Stimulated activated CD8-positive, alpha-beta memory T cell treated with anti-CD3 and anti-CD28 coated beads, Interleukin-15, amount 100 ng/mL, for 48 hours (primary cell): Measurements from ENCODE around the gene NTS.

ENCODE experiments used
- DNase-seq, 2 donors: peaks; one replicate each; pipeline ENCODE4 v3.0.0-alpha.2; 2020; ENCODE audit warnings: low read depth in 2 of 2

The NTS gene, protein sequence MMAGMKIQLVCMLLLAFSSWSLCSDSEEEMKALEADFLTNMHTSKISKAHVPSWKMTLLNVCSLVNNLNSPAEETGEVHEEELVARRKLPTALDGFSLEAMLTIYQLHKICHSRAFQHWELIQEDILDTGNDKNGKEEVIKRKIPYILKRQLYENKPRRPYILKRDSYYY

DNA sequence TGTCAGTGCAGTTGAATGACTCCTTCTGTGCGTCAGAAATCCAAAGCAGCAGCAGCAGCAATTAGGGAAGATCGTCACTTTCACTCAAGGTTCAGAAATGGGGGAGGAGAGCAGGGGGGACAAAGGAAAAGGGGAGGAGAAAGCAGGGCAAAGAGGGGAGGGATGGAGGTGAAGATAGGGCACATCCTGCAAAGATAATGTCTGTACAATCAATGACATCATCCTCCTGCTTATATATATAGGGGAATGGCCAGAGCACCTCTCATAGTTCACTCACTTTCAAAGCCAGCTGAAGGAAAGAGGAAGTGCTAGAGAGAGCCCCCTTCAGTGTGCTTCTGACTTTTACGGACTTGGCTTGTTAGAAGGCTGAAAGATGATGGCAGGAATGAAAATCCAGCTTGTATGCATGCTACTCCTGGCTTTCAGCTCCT lies at the start of gene NTS:
Gene NTS (plus strand): TSS at position 265 of the 431 bp plus-strand sequence. CDS start 109 bp downstream, at position 374.
- no peak for DNase-seq

DNA sequence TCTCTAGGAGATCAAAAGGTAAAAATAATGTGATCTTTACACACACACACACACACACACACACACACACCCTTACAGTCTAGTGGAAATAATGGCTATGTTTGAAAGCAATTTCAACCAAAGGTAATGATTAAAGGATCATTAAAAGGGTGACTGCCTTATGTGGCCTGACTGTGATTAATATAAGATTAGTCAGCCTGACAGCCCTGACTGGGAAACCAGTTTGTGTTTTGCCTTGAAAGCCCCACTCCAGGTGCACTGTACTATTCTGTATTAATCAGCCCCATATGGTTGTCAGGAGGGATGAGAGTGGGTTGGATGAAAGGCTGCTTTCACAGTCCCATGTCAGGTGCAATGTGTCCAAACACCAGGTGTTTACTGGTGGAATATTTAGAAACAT lies 48.3 kb upstream of the NTS start:
- DNase-seq, result no peak

DNA sequence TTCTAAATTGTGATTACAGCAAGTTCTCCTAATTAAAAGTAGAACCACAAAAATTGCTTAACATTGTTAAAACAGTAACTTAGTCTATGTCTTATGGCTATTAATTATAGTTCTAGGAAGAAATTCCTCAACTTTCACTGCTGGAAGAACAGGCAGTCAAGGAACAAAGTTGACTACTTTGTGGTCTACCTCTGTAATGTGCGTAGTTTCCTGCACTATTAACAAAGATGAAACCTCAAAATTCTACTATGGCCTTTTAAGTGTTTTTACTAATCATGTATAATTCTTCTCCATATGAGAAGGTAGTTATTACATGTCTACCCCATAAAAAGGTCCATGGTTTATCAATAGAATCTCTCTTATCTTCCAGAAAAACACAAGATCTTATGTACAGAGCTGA lies 45.5 kb upstream of the NTS start:
- no peak for DNase-seq

DNA sequence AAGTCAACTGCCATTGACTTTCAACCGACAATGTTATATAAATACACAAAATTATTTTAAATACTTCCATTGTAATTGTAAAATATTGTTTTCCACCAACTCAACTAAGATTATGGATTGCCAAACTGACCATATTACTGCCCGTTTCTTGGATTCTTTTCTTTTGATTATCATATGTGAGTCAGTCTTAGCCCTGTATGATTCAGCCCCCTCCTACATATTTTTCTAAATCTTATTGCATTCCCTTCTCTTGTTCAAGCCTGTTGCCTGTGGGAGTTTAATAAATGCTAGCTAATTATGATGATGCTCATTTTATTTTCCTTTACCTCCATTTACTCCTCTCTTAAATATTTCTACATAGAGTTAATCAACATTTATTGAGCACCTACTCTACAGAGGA lies 44.7 kb upstream of the NTS start:
- no peak for DNase-seq

DNA sequence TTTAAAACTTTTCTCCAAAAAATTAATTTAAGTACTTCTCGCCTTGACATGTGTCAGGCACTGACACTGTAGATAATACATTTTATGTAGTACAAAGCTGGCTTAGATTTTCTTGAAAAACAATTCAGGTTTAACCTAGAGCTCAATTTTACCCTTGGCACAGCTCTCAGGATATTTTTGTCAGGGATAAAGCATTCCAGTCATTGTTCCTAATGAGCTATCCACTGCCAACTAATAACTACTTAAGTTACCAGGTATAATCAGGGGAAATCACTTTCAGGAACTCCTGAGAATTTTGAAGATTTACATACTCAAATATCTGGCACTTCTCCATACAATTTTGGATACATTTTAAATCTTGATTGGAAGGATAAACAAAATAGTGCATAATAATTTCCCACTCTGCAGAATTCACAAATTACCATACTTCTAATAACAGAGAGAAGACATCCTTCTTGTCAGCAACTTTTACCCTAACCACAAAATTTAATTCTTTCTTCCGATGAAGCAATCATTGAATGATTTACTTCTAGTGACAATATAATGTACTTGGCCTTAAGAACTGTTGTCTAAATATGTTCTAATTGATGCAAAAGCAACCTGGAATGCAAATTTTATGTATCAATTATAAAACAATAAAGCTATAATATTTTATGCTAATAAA lies 42.6 kb upstream of the NTS start:
- no peak for DNase-seq

DNA sequence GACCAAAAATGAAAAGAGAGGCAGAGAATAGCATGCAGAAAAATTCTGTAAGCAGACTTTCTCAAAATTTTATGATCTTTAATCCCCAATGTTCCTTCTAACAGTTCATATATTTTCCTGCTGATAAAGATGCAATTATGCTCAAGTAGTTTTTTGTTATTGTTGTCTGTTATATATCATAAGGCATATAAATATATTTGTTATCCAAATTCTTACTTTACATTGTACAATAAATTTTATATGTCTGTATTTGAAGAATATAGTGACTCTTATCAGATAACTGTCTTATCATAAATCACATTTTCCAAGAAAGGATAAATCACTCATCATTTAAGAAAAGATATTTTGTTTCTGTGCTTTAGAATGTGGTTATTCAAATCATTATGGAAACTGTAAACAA lies 40.5 kb upstream of the NTS start:
- no peak for DNase-seq

DNA sequence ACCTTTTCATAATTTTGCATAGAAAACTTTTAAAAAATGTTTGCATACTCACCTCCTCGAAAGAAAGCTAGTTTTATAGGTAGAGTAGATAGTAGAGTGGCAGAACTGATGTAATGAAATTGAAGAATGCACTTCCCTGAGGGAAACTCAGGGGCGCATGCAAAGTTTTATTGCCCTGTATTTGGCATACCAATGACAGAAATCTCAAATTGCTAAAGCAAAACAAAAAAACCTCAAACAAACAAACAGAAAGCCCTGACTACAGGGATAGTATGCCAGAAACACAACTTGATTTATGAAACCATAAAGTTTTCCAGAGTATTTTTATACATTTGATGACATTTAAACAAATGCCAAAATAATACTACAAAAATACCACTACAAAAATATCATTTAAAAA lies 39.7 kb upstream of the NTS start:
- DNase-seq, result no peak

DNA sequence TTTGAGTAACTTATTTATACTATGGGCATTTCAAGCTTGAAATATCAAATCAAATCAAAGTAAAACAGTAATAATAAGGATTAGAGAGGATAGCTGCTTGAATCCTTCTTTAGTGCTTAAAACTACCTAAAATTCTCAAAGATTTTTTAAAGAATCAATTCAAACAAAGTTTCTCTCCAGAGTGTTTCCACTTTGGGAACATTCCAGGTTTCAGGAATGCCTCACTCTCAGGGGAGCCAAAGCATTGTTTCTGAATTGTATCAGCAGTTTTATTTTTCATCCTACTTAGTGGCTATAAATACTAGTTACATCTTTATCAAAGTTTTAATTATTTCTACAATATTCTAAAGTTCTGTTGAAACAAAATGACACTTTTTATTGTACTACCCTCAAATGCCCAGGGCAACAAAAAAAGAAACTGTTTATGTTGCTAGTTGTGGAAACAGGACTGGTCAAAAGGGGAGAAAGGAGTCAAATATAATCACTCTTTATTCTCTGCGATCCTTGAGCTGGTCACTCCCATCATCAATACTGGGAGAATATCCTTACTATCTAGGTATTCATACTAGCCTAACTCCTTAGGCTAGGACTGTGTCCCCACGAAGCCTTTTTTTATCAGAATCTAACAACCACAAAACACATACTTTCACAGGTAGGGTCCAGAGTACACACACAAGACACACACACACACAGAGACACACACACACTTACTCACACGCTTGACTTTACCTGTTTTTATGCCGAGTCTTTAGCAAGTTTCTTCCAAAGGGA lies 38.5 kb upstream of the NTS start:
- no peak for DNase-seq

DNA sequence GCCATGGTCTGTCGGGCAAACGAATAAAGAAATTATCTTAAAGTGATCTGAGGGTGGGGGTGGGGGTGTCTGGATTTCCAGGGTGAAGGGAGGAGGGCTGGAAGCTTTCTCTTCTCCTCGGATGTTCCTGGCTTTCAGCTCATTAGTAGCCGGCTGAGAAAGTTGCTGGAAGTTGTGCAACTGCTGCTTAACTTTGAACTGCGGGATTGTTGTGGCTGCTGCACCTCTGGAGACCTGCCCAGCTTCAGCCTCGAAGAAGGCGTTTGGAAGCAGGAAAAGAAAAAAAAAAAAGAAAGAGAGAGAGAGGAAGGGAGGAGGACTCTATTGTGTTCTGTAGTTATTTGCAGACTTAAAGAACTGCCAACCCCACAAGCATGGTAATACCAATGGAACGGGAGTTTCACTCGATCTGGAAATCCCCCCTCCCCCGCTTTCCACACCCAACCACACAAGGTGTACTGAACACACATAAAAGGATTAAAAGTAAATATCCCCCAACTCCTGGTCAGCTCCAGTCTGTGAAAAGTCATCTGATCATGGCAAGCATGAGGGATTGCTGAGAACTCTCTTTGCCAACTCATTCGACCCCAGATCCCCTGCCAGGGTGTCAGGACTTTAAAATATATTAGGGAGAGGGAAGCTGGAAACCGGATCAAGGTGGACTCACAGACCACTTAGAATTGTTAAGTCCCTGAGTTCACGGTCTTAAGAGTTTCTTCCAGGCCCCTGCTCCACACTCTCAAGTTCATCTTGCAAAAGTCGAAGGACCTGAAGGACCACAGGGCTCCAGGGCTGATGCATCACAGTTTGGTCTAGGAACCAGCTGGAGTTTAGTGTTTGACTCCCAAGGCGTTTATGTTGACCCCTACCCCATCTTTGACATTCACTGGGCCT lies 37.7 kb upstream of the NTS start, which contains the start of gene RASSF9:
Gene RASSF9 (minus strand): TSS at position 213 of the 894 bp plus-strand sequence. CDS start 208 bp downstream, at position 5.
- DNase-seq, result no peak

DNA sequence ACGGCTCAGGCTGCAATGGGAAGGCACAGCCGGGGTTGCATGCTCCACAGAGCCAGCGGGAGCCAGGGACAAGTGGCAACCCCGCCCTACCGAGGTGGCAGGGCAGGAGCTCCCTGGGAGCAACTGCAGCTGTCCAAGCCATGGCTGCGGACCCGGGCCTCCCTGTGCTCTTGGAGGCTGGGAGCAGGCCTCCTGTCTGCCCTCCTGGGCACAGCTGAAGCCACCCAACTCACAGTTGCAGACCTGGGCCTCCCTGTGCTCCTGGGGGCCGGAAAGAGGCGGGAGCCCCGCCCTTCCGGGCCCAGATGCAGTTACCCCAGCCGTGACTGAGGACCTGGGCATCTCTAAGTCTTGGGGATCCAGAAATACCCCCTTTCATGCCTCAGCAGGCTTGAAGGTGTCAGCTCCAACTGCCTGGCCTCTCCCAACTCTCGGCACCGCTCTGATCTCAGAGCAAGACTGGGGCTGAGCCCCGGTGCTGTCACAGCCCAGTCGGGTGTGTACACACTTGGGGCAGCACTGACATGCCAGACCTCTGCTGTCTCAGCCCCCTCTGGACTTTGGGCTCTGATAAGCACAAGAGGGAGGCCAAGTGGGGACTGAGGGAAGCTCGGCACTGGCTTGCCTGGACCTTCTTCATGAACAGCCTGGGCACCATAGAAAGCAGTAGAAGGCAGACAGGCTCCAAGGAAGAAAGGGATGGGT lies 30.3 kb upstream of the NTS start:
- DNase-seq, result no peak

DNA sequence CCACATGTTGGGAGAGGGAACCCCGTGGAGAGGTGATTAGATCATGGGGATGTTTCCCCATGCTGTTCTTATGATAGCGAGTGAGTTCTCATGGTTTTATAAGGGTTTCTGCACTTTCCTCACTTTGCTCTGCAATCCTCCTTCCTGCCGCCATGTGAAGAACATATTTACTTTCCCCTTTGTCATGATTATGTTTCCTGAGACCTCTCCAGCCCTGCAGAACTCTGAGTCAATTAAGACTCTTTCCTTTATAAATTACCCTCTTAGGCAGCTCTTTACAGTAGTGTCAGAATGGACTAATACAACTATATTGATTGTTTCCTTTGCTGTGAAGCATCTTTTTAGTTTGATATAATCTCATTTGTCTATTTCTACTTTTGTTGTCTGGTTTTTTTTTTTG lies 24.8 kb upstream of the NTS start:
- DNase-seq, result no peak

DNA sequence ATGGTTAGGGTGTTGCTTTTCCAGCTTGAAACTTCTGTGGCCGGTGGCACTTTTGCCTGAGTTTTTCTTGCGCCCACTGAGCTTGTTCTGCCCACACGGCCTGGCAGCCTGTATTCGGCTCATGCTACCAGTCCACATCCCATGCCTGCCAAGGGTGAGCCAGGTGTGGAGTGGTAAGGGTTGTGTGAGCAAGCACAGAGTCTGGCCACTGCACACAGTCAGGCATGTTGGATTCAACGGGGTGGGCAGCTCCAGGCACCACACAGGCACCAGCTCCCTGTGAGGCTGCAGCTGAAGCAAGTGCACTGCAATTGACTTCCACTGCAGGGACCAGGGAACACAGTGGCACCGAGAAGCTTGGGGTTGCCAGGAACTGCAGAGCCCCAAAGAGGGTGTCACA lies 18.8 kb upstream of the NTS start:
- no peak for DNase-seq

DNA sequence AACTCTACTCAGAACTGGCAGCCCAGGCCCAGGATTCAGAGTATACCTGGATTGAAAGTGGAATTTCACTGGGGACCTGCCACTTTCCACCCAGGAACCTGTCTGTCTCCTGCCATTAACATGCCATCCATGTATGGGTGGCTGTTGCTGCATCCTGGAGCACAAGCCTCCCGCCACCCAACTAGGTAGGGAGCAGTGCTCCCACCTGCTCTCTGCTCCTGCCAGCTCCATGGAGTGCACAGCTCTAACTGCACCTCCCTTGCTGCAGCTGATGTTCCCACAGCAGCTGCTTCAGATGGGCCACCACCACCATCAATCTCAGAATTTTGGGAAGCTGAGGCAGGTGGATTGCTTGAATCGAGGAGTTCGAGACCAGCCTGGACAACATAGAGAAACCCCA lies 17.1 kb upstream of the NTS start:
- DNase-seq, result no peak

DNA sequence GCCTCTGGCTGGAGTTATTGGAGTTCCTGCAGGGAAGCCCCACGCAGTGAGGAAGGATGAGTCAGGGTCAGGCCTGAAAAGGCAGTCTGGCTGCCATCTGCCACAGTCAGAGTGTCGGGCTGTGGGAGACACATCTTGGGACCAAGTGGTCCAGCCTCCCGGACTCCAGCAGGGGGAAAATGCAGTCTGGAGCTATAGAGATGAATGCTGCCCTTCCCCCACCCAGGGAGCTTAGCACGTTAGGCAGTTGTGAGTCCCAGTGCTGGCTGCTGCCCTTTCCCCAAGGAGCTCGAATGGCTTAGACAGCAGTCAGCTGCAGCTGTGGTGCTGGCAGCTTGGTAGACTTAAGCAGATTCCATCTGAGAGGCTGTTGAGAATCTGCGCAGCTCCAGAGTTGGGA lies 8.2 kb upstream of the NTS start:
- DNase-seq, result no peak

DNA sequence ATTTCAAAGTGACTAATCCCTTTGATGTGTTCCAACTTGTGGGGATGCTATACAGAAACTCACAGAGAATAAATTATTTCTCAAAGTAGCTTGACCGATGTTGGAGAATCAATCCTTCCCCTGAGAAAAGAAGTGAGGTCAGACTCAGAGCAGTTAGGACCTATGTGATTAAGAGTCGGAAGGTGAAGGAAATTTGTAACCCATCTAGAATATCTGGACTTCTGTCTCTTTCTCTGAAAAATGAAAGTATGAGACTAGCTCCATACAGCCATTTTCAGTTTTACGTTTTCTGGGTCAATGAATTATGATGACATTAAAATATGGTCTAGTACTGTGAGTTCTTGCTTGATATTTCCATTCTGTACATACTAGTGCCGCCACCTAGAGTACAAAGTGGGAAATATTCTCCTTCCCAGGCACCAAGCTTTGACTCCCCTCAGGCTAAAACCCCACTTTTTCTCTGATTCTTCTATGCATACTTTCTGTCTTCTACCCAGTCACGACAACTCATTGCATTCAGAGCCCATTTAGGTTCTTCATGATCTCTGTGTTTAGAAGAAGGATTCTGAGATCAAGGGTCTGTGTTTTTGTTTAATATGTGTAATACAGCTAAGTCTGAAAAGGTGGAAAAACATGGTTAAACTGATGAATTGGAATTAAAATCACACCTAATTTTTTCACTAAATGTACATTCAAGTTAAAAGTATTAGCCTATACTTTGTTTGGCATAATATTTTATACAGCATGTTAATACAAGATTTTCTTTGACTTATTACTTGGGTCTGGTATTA lies 6.9 kb upstream of the NTS start:
- DNase-seq, result no peak

DNA sequence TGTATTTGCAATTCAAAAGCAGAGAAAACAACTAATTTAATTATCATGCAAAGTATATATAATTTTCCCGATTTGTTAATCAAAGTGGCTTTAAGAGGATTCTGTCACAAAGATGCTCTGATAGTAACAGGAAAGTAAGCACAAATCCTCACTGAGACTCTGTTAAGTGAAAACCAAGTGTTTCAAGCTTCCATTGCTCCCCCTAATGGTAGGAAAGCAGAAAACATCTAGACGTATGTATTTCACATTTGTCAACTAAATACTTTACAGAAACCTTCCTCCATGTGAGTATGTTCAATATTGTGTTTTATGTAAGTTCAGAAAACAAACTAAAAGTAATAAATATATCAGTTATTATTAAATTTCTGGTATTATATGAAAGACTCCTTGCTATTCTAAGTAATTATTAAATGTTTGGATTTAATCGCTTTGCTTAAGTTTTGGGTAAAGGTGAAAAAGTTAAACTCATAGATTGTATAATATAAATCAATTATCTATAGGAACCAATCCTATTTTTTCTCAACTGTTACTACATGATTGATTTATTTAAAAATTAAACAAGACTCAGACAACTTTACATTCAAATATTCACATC lies 1.5 kb upstream of the NTS start:
- DNase-seq, result no peak

DNA sequence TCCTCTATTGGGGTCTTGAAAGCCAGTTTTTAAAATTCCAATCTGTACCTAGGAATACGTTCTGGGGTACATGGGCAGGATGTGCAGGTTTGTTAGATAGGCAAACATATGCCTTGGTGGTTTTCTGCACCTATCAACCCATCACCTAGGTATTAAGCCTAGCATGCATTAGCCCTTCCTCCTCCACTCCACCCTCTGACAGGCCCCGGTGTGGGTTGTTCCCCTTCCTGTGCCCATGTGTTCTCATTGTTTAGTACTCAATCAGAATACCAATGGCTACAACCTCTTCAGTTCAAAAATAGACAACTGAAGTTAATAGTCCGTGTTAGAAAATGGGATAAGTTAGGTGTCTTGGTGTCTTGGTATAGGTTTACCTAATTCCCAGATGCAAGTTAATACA lies 3.4 kb downstream of the NTS start:
- DNase-seq, result no peak

DNA sequence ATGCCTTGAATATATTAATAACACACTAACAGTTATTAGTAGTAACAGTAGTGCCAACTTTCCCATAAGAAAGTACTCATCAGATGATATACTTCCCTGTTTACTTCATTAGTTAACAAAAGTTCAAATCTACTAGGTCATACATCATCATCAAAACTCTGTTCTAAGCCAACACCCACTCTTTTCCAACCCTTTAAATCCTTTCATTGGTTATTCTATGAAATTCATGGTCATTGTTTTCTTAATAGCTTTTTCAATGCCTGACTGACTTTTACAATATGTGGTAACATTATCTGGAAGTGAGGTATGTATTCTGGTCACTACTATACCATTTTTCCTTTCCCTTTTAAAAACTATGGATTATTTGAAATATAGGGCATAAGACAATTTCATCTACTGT lies 9.7 kb downstream of the NTS start:
- DNase-seq, result no peak

DNA sequence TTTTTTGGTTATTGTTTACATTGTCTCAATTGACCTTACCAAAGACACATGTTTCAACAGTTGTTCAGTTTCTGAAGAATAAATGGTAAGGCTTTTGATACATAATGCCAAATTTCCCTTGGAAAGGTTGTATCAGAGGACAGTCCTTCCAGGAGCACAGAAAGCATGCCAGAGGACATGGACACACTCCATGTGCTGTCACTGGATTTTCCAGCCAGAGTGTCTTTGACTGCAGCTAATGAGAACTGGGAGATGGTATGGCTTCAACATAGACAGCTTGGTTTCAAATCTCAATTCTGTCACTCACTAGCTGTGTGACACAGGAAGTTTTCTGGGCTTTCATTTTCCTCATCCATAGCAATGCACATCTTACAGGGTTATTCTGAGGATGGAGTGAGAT lies 20.6 kb downstream of the NTS start:
- DNase-seq, result no peak

DNA sequence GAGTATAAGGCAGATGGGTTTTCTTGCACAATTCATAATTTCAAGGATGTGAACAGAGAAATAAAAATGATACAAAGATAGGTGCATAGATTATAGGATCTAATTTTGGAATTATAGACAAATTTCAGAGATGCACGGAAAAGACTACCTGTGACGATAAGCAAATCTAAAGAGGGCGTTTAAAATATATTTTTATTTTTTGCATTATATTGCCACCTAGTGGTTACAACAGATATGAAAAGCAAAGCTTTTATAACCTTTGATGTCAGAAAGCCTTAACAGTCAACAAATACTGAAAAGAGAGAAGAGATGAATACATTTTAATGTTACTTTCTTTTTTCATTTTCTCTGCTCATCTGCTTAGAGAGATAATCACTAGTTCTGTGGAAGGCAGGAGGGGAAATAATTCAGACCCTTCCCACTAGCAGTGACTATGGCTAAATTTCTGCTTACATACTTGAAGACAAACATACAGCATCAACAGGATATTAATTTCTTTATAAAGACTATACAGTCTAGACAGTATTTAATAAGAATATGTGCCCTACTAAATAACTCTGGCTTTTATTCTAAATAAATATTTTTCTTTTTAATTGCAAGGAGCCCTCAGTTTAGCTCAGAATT lies 46.3 kb downstream of the NTS start:
- no peak for DNase-seq
